Epithelial cell of prostate (primary cell): ENCODE measurements around the gene ALDH3A2.
"Not testable (repeated sequence)": the region's sequence is repeated elsewhere in the genome, so short reads cannot be mapped to it uniquely, and the experiment has no call there.

ENCODE experiments used
- DNase-seq: peaks from one replicate; pipeline ENCODE4 v3.0.0-alpha.2; 2011; ENCODE audit warnings: low read depth, low spot score
- H3K27ac ChIP-seq: fragments of 450-650 bp; 2 replicates; pipeline ENCODE4 v1.5.1; 2017; ENCODE audit warnings: mild to moderate bottlenecking

ALDH3A2 gene

DNA sequence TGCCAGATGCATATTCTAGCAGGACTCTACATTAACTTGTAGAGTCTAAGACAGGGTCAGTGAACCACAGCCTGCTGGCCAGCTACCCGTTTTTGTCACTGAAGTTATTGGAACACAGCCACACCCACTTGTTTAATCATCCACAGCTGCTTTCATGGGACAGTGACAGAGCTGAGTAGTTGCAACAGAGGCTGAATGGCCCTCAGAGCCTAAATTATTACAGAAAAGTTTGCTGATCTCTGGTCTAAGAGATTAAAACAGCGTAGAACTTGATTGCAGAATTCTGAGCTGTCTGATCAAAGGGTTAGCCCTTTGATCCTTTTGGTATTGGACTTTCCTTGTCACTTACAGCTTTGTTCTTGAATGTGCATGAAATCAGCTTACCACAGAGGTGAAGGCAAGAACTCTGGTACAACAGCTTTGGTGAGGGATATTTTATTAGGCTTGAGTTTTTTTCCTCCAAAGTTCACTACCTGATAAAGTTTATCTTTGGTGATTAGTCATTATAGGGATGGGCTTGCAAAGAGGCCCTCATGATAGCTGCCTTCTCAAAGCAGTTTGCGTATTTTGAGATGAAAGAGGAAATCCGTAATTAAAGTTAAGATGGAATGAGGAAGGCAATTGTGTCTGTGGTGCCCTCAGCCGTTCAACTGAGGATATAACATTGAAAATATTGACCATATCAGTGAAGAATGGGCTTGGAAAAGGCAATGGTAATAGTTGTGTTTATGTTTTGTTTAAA is 23.6 kb downstream of the ALDH3A2 start:
- no peak for DNase-seq

DNA sequence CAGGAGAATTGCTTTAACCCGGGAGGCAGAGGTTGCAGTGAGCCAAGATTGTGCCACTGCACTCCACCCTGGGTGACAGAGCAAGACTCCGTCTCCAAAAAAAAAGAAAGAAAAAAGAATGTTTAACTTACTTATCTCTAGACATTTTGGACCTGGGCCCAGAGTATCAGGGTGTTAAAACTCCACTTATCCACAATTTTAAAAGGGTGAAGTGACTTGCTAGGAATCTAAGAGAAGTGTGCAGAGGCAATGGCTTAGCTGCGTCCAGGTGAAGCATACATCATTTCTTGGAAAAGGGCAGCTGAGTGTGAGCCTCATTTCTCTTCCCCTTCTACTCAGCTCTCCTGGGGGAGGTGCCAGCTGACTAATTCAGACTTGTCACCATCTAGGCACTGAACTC is 25.1 kb downstream of the ALDH3A2 start:
- DNase-seq, result no peak
- no peak overlapping the region for H3K27ac ChIP-seq

More for the DNA sequence above, 23.6 kb downstream of the ALDH3A2 start:
- H3K27ac ChIP-seq, result peak overlapping the region; percentile 14

DNA sequence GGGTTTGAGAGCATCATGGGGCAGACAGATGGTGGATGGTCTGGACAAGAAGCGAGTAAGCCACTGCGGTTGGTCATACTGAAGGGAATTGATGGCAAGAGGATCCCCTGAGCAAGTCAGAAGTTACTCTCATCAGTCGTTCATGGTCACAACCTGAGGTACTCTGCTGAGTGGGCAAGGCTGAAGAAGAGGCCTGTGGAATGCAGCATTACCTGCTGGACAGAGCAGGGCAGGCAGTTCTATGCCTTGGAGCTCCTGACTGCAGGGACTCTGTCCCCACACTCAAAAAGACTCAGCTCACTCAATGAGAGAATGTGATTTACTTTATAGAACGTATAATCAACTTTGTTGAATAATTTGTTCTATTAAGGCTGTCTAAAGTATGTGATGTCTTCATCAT is 28.3 kb downstream of the ALDH3A2 start:
- no peak overlapping the region for H3K27ac ChIP-seq
- DNase-seq, result no peak

DNA sequence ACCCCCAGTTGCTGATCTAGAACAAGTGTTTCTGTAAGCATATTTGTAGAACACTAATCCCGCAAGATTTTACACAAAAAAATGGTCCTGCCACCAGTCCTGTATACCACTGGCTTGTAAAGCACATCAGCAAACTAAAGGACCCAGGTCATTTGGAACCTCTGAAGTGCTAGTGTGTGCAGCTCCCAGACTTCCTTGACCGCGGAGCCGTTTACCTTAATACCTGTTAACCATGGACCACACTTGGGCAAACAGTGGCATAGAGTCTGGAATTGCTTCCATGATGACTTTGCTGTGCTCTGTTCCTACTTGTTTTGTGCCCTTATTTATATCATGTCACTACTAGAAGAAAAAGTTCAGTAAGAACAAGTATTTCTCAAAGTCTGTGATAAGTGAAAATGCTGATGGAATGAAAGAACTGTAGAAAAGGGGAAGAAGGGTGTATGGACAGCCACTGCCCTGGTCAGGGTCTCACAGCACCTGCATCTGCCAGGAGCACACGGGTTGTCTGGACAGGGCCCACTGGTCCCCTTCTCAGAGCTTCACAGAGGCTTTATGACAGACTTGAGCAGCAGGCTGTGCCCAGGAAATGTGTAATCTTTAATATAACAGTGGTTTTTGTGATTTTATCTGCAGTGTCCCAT is 29.3 kb downstream of the ALDH3A2 start:
- no peak overlapping the region for H3K27ac ChIP-seq
- no peak for DNase-seq

DNA sequence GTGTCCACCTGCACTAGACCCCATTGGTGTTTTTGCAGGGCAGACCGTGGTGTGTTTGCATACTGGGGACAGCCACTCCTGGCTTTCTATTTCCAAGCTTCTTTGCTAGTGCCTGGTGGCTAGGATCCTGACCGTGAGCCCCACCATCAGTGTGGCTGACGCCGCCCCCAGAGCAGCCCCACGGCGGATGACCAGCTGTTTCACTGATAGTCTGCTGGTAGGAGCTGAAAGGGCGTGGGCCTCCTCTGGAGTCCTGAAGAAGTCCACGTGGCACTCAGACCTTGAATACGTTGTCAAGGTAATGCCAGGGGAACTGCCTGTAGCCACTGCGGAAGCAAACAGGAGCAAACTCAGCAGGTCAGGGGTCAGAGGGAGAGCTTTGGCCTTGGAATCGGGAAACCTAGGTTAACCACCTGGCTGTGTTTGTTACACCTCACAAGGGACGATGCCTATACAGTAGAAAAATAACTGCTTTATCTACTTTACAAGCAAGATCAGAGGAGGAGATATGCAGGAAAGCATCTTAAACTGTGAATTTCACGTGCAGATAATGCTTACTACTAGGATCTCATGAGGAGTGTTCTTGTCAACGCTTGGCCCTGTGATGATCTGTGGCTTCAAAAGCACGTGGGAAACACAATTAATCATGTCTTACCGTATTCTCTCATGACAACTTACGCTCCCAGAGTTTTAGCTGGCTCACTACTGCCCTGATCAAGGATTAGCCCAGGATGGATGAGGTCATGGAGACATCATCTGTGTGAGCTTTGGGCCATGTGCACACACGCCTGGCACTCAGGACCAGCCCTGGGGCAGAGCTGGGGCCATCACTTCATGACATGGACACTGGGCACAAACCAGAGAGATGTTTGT is 30.3 kb downstream of the ALDH3A2 start:
- DNase-seq, result no peak
- no peak overlapping the region for H3K27ac ChIP-seq

DNA sequence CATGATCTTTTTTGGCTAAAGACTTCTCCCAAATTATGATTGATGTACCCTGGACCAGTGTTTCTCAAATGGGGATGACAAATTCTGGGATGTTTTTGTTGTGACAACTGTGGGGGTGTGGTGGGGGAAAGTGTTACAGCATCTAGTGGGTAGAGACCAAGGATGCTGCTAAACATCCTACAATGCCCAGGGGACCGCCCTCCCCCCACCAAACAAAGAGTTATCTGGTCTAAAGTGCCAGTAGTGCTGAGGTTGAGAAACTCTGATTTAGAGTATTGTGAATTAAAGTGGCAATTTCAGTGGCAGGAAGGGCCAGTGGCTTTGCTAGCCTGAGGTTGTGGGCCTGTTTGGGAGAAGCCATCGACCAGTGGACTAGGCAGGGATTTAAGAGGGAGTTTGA is 34.6 kb downstream of the ALDH3A2 start:
- no peak overlapping the region for H3K27ac ChIP-seq

DNA sequence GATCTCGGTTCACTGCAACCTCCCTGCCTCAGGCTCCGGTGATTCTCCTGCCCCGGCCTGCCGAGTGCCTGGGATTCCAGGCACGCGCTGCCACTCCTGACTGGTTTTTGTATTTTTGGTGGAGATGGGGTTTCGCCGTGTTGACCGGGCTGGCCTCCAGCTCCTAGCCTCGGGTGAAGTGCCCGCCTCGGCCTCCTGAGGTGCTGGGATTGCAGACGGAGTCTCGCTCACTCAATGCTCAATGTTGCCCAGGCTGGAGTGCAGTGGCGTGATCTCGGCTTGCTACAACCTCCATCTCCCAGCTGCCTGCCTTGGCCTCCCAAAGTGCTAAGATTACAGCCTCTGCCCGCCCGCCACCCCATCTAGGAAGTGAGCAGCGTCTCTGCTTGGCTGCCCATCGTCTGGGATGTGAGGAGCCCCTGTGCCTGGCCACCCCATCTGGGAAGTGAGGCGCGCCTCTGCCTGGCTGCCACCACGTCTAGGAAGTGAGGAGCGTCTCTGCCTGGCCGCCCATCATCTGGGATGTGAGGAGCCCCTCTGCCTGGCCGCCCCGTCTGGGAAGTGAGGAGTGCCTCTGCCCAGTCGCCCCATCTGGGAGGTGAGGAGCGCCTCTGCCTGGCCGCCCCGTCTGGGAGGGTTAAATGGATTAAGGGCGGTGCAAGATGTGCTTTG is 36.5 kb downstream of the ALDH3A2 start:
- DNase-seq, H3K27ac ChIP-seq: not testable (repeated sequence)

More for the DNA sequence above, 34.6 kb downstream of the ALDH3A2 start:
- DNase-seq, result no peak

DNA sequence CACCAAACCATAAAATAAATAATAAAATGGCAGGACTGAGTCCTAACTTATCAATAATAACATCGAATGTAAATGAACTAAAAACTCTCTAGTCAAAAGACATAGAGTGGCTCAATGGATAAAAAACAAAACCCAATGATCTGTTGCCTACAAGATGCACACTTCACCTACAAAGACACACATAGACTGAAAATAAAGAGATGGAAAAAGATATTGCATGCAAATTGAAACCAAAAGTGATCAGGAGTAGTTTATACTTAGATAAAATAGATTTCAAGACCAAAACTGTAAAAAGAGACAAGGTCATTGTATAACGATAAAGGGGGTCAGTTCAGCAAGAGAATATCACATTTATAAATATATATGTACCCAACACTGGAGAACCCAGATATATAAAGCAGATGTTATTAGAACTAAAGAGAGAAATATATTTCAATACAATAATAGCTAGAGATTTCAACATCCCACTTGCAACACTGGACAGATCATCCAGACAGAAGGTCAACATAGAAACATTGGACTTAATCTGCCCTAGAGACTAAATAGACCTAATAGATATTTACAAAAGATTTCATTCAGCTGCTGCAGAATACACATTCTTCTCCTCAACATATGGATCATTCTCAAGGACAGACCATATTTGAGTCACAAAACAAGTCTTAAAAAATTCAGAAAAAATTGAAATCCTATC is 38.0 kb downstream of the ALDH3A2 start:
- DNase-seq, result no peak

DNA sequence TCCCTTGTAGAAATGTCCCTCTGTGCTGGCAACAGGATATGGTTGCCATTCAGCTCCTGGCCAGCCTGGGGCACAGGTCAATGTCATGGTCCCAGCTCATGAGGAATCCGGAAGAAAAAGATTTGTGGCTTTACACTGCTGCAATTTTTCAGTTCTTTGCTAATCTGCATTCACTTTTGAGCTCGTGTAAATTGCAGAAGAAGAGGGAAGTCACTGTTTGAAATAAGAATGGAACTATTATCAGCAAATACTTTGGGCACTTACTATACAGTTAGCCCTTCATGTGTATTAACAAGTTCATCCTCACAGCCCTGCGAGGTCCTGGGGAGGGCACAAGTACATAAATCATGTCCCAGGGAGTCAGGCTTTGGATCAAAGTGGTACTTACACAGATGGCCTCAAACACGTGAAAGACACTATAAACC is 53.7 kb downstream of the ALDH3A2 start:
- DNase-seq, result no peak
- no peak overlapping the region for H3K27ac ChIP-seq

More for the DNA sequence above, 38.0 kb downstream of the ALDH3A2 start:
- no peak overlapping the region for H3K27ac ChIP-seq

DNA sequence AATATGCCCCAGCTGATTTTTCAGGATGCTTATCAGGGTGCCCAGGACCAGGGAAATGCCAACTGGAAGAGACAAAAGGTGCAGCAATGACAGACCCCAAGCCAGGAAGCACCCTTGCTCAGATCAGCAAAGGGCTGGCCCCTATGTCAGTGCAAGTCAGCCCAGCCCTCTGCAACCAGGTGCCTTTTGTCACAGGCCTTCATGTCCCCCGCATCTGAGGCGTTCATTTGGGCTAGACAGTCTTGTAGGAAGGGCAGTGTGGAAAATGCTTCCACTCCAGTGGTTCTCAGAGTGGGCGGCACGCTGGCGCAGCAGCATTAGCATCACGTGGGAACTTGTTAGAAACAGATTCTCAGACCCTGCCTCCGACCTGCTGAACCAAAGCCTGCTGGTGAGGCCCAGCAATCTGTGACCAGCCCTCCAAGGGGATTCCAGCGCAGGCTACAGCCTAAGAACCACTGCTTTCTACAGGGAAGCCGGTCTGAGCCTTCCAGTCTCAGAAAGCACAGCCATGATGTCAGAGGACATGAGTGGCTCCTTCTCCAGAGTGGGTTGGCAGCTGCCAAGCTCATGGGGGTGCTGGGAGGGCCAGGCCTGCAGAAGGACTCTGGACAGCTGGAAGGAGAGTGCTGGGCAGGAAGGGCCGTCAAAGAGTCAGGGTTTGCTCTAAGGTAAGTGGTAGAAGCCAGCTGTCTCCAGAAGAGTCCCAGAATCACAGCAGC is 54.7 kb downstream of the ALDH3A2 start:
- no peak overlapping the region for H3K27ac ChIP-seq
- DNase-seq, result no peak

DNA sequence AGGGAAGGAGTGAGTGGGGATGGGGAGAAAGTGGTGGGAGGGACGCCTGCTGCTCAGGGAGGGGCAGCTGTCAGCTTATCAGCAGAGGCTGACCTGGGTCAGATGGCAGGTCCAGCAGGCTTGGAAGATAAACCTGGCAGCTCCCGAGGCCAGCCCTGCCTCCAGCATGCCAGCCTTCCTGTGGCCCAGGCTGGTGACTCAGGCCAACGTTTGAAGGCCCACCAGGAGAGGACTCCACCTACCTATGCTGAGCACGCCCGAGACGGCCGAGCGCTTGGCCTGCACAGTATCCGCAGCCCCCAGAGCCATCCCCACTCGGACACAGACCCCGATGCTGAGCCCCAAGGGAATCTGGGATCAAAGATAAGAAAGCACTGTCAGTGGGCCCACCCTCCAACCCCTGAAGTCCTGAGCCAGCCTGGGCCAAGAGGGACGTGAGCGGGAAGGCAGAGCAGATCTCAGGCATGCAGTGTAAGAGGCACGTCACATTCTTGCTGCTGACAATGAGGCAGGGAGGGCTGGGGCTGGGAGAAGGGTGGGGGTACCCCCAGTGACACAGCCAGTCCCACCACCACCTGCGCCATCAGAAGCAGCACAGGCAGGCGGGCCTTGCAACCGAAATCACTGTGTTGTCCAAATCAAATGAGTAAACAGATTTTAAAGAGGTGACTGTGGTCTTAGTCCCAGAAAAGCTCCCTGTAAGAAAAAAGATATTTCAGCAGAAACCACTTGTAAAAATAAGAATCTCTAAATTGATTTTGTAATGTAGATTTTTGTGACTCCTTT is 55.5 kb downstream of the ALDH3A2 start:
- H3K27ac ChIP-seq, result no peak overlapping the region
- DNase-seq, result no peak

DNA sequence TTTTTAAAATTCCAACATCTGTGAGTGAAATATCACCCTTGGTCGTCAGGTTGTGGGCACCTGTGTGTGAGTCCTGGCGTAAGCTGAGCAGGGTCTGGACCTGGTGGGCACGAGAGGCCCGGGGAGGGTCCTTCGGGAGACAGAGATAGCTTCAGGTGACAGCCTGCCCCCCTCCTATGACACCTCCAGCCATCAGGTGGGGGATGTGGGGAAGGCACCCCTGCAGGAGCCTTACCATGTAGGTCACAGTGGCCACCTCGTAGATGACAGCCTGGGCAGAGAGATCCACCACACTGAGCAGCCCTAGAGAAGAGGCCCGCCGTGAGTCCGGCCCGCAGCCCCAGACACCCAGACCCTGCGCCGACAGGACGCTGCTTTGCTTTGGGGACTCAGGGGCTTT is 56.6 kb downstream of the ALDH3A2 start:
- DNase-seq, result no peak
- H3K27ac ChIP-seq, result no peak overlapping the region

DNA sequence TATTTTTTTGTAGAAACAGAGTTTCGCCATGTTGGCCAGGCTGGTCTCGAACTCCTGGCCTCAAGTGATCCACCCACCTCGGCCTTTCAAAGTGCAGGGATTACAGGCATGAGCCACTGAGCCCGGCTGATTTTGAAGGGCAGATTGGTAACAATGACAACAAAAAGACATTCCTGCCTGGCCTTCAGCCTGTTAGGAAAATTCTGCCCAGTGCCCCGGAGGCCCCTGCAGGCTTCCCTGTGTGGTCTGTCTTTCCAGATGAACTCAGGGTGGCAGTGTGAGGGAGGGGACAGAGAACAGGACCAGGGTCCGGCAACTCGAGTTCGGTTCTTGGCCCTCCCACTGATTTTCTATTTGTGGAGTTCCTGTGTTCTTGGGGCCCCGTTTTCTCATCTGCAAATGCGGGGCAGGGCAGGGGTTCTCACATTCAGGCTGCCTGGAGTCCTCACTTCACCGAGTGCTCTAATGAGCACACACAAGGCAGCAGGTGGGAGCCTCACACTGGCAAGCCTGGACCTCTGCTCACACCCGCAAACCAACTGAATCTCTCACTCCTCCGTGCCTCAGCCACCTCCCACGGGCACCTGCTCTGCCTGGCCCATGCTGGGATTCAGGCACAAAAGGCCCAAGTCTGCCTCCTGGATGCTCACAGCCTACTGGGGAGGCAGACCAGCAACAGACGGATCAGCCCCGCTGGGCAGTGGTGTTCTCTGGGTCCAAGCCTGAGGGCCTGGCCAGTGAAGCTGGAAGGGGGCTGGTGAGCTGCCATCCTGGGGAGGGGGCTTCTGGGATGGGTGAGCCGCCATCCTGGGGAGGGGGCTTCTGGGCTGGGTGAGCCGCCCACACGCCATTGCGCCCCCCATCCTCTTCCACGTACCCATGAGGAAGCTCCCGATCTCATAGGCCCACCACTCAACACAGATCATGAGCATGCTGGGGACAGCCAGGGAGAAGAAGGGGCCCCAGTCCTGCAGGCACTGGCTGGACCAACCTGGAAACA is 57.5 kb downstream of the ALDH3A2 start:
- no peak for DNase-seq

DNA sequence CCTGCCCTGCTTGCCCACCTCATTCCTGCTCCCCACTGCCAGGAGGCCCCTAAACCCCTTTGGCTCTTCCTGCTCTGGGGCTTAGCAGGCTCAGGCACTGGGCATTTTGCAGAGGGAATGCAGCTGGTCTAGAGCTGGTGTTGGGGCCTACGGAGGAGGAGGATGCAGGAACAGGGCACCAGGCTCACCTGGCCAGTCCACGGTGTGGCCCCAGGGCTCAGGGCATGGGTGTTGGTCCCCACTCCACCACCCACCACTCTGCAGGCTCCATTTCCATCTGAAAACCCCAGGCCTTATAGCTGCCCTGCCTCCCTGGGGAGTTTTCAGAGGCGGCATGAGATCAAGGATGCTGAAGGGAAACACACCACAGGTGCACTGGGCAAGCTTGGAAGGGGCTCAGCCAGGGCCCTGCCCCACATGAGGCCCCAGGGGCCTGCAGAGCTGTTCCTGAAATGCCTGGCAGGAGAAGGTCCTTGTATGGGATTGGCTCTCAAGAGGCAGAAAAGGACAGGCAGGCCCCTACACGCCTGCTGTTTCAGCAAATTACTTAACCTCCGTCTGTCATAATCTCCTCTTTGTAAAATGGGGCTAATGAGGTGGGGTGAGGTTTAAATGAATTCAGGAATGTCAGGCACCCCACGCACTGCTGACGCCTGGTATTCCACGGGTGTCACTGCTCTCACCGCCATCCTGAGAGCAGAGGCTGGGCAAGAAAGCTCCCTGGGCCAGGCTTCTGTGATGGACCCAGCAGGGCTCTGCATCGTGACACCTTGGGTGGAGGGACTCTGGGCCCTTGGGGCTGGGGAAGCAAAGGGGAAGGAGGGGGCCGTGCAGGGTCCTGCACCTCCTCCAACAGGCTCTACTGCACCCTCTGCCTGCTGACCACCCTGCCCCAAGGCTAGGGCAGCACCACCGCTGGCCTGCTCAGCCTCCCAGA is 58.5 kb downstream of the ALDH3A2 start:
- DNase-seq, result peak; percentile 22
- peak overlapping the region; percentile 37 for H3K27ac ChIP-seq

More for the DNA sequence above, 57.5 kb downstream of the ALDH3A2 start:
- H3K27ac ChIP-seq, result no peak overlapping the region

DNA sequence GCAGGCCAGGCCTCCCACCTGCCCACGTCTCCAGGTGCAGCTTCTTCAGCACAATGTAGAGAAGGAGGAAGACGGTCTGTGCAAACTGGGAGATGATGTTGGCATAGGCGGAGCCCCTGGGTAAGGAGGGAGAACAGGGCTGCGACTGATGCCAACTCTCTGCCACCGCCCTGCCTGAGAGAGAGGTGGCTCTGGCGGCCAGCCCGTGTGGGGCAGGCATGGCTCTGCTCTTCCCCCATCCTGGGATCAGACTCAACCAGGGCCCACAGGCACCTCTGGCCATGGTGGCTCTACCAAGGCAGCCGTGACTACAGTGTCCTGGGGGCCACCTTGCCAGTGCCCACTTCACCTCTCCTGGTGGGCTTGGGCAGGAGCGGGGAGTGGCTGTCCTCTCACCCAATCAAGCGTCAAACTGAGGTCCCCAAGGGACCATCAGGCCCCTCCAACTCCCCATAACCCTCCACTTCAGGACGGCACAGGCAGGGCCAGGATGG is 59.2 kb downstream of the ALDH3A2 start:
- peak overlapping the region; percentile 37 for H3K27ac ChIP-seq
- no peak for DNase-seq
